HCT116 (cell line): Measurements from ENCODE around the gene ADGRB2. TPM values are rescaled to one million over a fixed set of nuclear protein-coding genes. Genes with fewer than 3 reads are reported as not detected.

Source experiments
- ATAC-seq: fragments of 200-7000 bp; cut with Tn5 transposase; 2 replicates; pipeline ENCODE4 v1.9.1; 2020; ENCODE audit warnings: mild to moderate bottlenecking, moderate library complexity
- BruUV-seq: library from RNA; stranded (reverse); fragments of 400-500 nt; replicated peaks from 2 replicates; lab custom pipeline; 2021; lab: Mats Ljungman, UMichigan
- CTCF ChIA-PET: fragments of 300-600 bp; sonication (Branson Sonifier 250); formaldehyde crosslinking; loops from one replicate; lab custom pipeline; 2021; ENCODE audit warnings: antibody characterized with exemption; lab: Charles Lee
- POLR2A ChIA-PET: fragments of 300-600, 350-600 bp; sonication (Branson Sonifier 250); formaldehyde crosslinking; loops from one replicate; lab custom pipeline; 2021; ENCODE audit warnings: antibody characterized with exemption; lab: Charles Lee
- RAD21 ChIA-PET, 2 experiments: fragments of 300-600 bp; sonication (Branson Sonifier 250); formaldehyde crosslinking; loops; one replicate each; lab custom pipeline; 2023; ENCODE audit warnings: low total read pairs in 2 of 2; ENCODE audit not compliant: uncharacterized antibody in 2 of 2, unreplicated experiment in 2 of 2, low non-redundant PET in 1 of 2; lab: Charles Lee
- DNase-seq: peaks from one replicate; pipeline ENCODE4 v3.0.0-alpha.2; 2010; ENCODE audit warnings: low read depth, low spot score
- H2AFZ ChIP-seq: fragments of 200-600 bp; shearing (Covaris generic), sonication (generic); 2 replicates; pipeline ENCODE4 v1.6.1; 2017; ENCODE audit warnings: low read depth, mixed run types, mixed read lengths, antibody characterized with exemption, low read length; ENCODE audit not compliant: poor library complexity, severe bottlenecking
- H3K27ac ChIP-seq: 2 replicates; pipeline ENCODE4 v1.5.1; 2012; ENCODE audit warnings: low read depth, low read length
- H3K27me3 ChIP-seq: fragments of 200-600 bp; sonication (generic); 2 replicates; pipeline ENCODE4 v1.6.1; 2016; ENCODE audit warnings: mixed run types, low read length, mixed read lengths; ENCODE audit not compliant: insufficient read depth
- H3K36me3 ChIP-seq, 2 experiments: fragments of 200-500 bp in 1 of 2; fragments of 200-600 bp in 1 of 2; sonication (Bioruptor generic) in 1 of 2; sonication (generic) in 1 of 2; 2 replicates each; pipeline versions ENCODE4 v1.5.1 to v1.6.1; 2014 to 2016; ENCODE audit warnings: low read length in 2 of 2, inconsistent platforms in 1 of 2, mixed read lengths in 1 of 2, mixed run types in 1 of 2; ENCODE audit not compliant: insufficient read depth in 2 of 2, control insufficient read depth in 1 of 2
- H3K4me1 ChIP-seq, 2 experiments: fragments of 200-600 bp in 1 of 2; sonication (generic) in 1 of 2; 2 replicates each; pipeline versions ENCODE4 v1.5.1 to v1.6.1; 2012 to 2017; ENCODE audit warnings: low read length in 2 of 2, inconsistent platforms in 1 of 2, mild to moderate bottlenecking in 1 of 2, mixed read lengths in 1 of 2, mixed run types in 1 of 2, moderate library complexity in 1 of 2; ENCODE audit not compliant: insufficient read depth in 2 of 2, control insufficient read depth in 1 of 2
- H3K4me2 ChIP-seq: fragments of 200-600 bp; sonication (generic); 2 replicates; pipeline ENCODE4 v1.6.1; 2017; ENCODE audit warnings: mixed run types, low read length, mixed read lengths
- H3K4me3 ChIP-seq, 2 experiments: fragments of 200-600 bp in 1 of 2; sonication (generic) in 1 of 2; replicated peaks in 1 of 2; 2 replicates each; pipeline ENCODE4 v1.5.1; 2011 to 2016; ENCODE audit warnings: low read length in 2 of 2, control low read depth in 1 of 2, low read depth in 1 of 2, mild to moderate bottlenecking in 1 of 2, mixed read lengths in 1 of 2, mixed run types in 1 of 2
- H3K79me2 ChIP-seq: fragments of 200-600 bp; sonication (generic); 2 replicates; pipeline ENCODE4 v1.6.1; 2017; ENCODE audit warnings: mild to moderate bottlenecking, mixed run types, low read length, moderate library complexity, mixed read lengths; ENCODE audit not compliant: insufficient read depth
- H3K9ac ChIP-seq: fragments of 200-600 bp; sonication (generic); 2 replicates; pipeline ENCODE4 v1.6.1; 2016; ENCODE audit warnings: low read length, mixed read lengths
- H3K9me2 ChIP-seq: fragments of 200-600 bp; sonication (generic), shearing (Covaris generic); 2 replicates; pipeline ENCODE4 v1.6.1; 2017; ENCODE audit warnings: mixed run types, mild to moderate bottlenecking, moderate library complexity; ENCODE audit not compliant: insufficient read depth
- H3K9me3 ChIP-seq, 2 experiments: fragments of 200-500 bp in 1 of 2; fragments of 200-600 bp in 1 of 2; sonication (Bioruptor generic) in 1 of 2; sonication (generic) in 1 of 2; 2 replicates each; pipeline ENCODE4 v1.6.1; 2014 to 2017; ENCODE audit warnings: low read length in 2 of 2, mixed read lengths in 2 of 2, inconsistent platforms in 1 of 2, low read depth in 1 of 2, mild to moderate bottlenecking in 1 of 2, mixed run types in 1 of 2, moderate library complexity in 1 of 2; ENCODE audit not compliant: control insufficient read depth in 1 of 2, insufficient read depth in 1 of 2
- H4K20me1 ChIP-seq: fragments of 200-600 bp; sonication (generic), shearing (Covaris generic); 2 replicates; pipeline ENCODE4 v1.6.1; 2017; ENCODE audit warnings: mixed run types, mild to moderate bottlenecking, moderate library complexity; ENCODE audit not compliant: insufficient read depth
- ATF3 ChIP-seq: IDR thresholded peaks from 2 replicates; pipeline ENCODE4 v1.6.1; 2012
- CBX3 ChIP-seq: IDR thresholded peaks from 2 replicates; pipeline ENCODE4 v1.6.1; 2012; ENCODE audit warnings: low read depth
- CEBPB ChIP-seq: IDR thresholded peaks from 2 replicates; pipeline ENCODE4 v1.6.1; 2012; ENCODE audit warnings: low read depth
- ELF1 ChIP-seq: IDR thresholded peaks from 2 replicates; pipeline ENCODE4 v1.6.1; 2012; ENCODE audit warnings: low read depth, borderline replicate concordance
- JUND ChIP-seq: IDR thresholded peaks from 2 replicates; pipeline ENCODE4 v1.6.1; 2012
- RAD21 ChIP-seq: IDR thresholded peaks from 2 replicates; pipeline ENCODE4 v1.6.1; 2012; ENCODE audit warnings: low read depth, mild to moderate bottlenecking
- REST ChIP-seq: IDR thresholded peaks from 2 replicates; pipeline ENCODE4 v1.6.1; 2012; ENCODE audit warnings: low read depth
- SIN3A ChIP-seq: IDR thresholded peaks from 2 replicates; pipeline ENCODE4 v1.6.1; 2012; ENCODE audit warnings: low read depth
- SP1 ChIP-seq: IDR thresholded peaks from 2 replicates; pipeline ENCODE4 v1.6.1; 2012; ENCODE audit warnings: low read depth
- TCF7L2 ChIP-seq: IDR thresholded peaks from 2 replicates; pipeline ENCODE4 v1.7.0; 2011; ENCODE audit warnings: borderline replicate concordance, inconsistent platforms; ENCODE audit not compliant: insufficient read depth, insufficient read length; ENCODE audit errors: extremely low read depth
- ZNF274 ChIP-seq: fragments of 200-500 bp; sonication (Bioruptor generic); IDR thresholded peaks from 2 replicates; pipeline ENCODE4 v1.6.1; 2014; ENCODE audit warnings: mild to moderate bottlenecking, low read depth, low read length, inconsistent platforms
- intact Hi-C: fragments of 100-400 bp; cut with micrococcal nuclease; formaldehyde crosslinking; loops from 2 replicates; pipeline ENCODE4 v1.10.0; 2022
- total RNA-seq: library from RNA; stranded (reverse); gene quantifications from one replicate; pipeline ENCODE4 v1.2.1, GENCODE V29; 2021; ENCODE audit not compliant: unreplicated experiment
- TF ChIP-seq, protein P1 (sequence below): IDR thresholded peaks from 2 replicates; pipeline ENCODE4 v1.6.1; 2011; ENCODE audit warnings: mild to moderate bottlenecking, low read length, moderate library complexity; ENCODE audit not compliant: insufficient replicate concordance; ENCODE audit errors: extremely low read depth
- TF ChIP-seq, protein P2 (sequence below), 3 experiments: fragments of 200-600 bp in 1 of 3; sonication (generic) in 1 of 3; IDR thresholded peaks in 2 of 3; conservative IDR thresholded peaks in 1 of 3; 2 replicates each; pipeline ENCODE4 v1.5.1; 2012 to 2017; ENCODE audit warnings: low read depth in 2 of 3, low read length in 2 of 3, antibody characterized with exemption in 1 of 3, borderline replicate concordance in 1 of 3, control low read depth in 1 of 3, mild to moderate bottlenecking in 1 of 3, mixed read lengths in 1 of 3, mixed run types in 1 of 3, moderate library complexity in 1 of 3; ENCODE audit not compliant: insufficient read depth in 1 of 3
- TF ChIP-seq, protein P3 (sequence below): IDR thresholded peaks from 2 replicates; pipeline ENCODE4 v1.6.1; 2012

Gene ADGRB2
- total RNA-seq, 1 experiment from 2014 or later: 10.1 TPM

GRCh38 chr1:31756578-31756977, 7.6 kb downstream of the ADGRB2 start (continued):
- no peak for TF ChIP-seq SIN3A
- TF ChIP-seq, protein P1, sequence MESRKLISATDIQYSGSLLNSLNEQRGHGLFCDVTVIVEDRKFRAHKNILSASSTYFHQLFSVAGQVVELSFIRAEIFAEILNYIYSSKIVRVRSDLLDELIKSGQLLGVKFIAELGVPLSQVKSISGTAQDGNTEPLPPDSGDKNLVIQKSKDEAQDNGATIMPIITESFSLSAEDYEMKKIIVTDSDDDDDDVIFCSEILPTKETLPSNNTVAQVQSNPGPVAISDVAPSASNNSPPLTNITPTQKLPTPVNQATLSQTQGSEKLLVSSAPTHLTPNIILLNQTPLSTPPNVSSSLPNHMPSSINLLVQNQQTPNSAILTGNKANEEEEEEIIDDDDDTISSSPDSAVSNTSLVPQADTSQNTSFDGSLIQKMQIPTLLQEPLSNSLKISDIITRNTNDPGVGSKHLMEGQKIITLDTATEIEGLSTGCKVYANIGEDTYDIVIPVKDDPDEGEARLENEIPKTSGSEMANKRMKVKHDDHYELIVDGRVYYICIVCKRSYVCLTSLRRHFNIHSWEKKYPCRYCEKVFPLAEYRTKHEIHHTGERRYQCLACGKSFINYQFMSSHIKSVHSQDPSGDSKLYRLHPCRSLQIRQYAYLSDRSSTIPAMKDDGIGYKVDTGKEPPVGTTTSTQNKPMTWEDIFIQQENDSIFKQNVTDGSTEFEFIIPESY: no peak
- no peak for TF ChIP-seq ATF3
- TF ChIP-seq ZNF274: no peak
- no peak for TF ChIP-seq JUND
- TF ChIP-seq CEBPB: no peak
- TF ChIP-seq ELF1: no peak
- no peak for TF ChIP-seq RAD21
- no peak for TF ChIP-seq CBX3
- no peak for TF ChIP-seq TCF7L2
- TF ChIP-seq, all 23 proteins: peak for 0

DNA sequence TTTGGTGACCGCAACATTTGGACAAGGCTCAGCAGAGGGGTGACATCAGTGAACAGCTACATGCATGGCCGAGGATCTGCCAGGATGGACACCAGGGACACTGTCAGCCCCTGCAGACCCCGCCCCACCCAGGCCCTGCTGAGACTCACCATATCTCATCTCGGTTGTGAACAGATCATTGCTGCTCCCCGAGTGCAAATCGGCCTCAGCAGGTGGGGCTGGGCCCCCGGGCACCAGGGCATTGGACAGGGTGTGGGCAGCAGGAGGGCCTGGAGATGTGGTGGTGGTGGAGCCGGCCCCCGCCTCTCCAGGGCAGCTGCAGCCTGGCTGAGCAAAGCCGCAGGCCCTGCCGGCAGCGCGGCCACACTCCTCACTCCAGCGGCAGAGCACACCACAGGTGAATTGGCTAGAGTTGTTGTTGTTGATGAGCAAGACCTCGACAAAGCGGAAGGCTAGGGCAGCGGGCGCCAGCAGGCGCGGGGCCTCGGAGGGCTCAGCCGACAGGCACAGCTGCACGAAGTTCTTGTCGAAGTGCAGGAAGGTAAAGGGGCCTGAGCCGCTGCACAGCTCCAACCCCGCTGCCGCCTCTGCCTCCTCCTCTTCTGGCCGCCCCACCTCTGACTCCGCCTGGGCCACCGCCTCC, 8.2 kb downstream of the ADGRB2 start:
- TF ChIP-seq ZNF274 (no peak), RAD21 (no peak), SP1 (no peak), ELF1 (no peak), REST (no peak)
- TF ChIP-seq, protein P2, sequence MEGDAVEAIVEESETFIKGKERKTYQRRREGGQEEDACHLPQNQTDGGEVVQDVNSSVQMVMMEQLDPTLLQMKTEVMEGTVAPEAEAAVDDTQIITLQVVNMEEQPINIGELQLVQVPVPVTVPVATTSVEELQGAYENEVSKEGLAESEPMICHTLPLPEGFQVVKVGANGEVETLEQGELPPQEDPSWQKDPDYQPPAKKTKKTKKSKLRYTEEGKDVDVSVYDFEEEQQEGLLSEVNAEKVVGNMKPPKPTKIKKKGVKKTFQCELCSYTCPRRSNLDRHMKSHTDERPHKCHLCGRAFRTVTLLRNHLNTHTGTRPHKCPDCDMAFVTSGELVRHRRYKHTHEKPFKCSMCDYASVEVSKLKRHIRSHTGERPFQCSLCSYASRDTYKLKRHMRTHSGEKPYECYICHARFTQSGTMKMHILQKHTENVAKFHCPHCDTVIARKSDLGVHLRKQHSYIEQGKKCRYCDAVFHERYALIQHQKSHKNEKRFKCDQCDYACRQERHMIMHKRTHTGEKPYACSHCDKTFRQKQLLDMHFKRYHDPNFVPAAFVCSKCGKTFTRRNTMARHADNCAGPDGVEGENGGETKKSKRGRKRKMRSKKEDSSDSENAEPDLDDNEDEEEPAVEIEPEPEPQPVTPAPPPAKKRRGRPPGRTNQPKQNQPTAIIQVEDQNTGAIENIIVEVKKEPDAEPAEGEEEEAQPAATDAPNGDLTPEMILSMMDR (IDR thresholded peaks at IDR 0.05 in 2 of 3, conservative IDR thresholded peaks at IDR 0.05 in 1 of 3; ENCODE audit: borderline replicate concordance in 1 of 3, insufficient read depth in 1 of 3, low read depth in 2 of 3, low read length in 2 of 3): no peak
- TF ChIP-seq, protein P3, sequence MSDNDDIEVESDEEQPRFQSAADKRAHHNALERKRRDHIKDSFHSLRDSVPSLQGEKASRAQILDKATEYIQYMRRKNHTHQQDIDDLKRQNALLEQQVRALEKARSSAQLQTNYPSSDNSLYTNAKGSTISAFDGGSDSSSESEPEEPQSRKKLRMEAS: no peak
- Histone ChIP-seq H2AFZ (no peak overlapping the region), H3K27ac (no peak overlapping the region), H4K20me1 (no peaks in the 10 kb centered on the region), H3K36me3 (no peaks in the 10 kb centered on the region), H3K27me3 (no peaks in the 10 kb centered on the region), H3K4me1 (peaks cover 11 to 24% of the 10 kb centered on the region in 2 experiments), H3K4me3 (no peak overlapping the region), H3K9me3 (no peaks in the 10 kb centered on the region), H3K4me2 (no peak overlapping the region), H3K9ac (no peak overlapping the region), H3K9me2 (no peaks in the 10 kb centered on the region), H3K79me2 (no peaks in the 10 kb centered on the region)
- POLR2A ChIA-PET: no interaction called here
- DNase-seq (no peak), ATAC-seq (no peak)
- intact Hi-C loops: no loop called here
- CTCF ChIA-PET: no interaction called here
- RAD21 ChIA-PET: no interaction called here
- BruUV-seq: no TSS peak
